ENCODE results near the gene ATR.

- TF ChIP-seq CREM (IDR thresholded peaks at IDR 0.05; ENCODE audit: low read depth) (no peak), POLR2AphosphoS5 (IDR thresholded peaks at IDR 0.05; ENCODE audit: low read length) (no peak), CEBPB (IDR thresholded peaks at IDR 0.05; ENCODE audit: borderline replicate concordance in 1 of 2, low read depth in 2 of 2, low read length in 2 of 2) (no peak), EZH2 (IDR thresholded peaks at IDR 0.05; ENCODE audit: borderline replicate concordance, control insufficient read depth, low read depth, low read length) (no peak), ZBTB40 (IDR thresholded peaks at IDR 0.05; ENCODE audit: borderline replicate concordance) (no peak), ATF3 (IDR thresholded peaks at IDR 0.05; ENCODE audit: borderline replicate concordance, extremely low read depth, low read depth, low read length) (no peak), ZNF274 (IDR thresholded peaks at IDR 0.05; ENCODE audit: insufficient read depth, insufficient read length) (no peak), SP1 (IDR thresholded peaks at IDR 0.05; ENCODE audit: low read depth, low read length) (no peak), CTCF (IDR thresholded peaks at IDR 0.05 in 2 of 3, conservative IDR thresholded peaks at IDR 0.05 in 1 of 3; ENCODE audit: control insufficient read depth in 2 of 3, extremely low read depth in 1 of 3, insufficient read depth in 1 of 3, low read depth in 3 of 3, low read length in 3 of 3) (no peak), POLR2A (IDR thresholded peaks at IDR 0.05; ENCODE audit: low read depth, low read length) (no peak)
Observed at GRCh38 chr3:142614059-142614626, 35.6 kb upstream of the ATR start.
